K562 (cell line): ENCODE results near the gene PCNX3. TPM values are rescaled to one million over a fixed set of nuclear protein-coding genes. Genes with fewer than 3 reads are reported as not detected.

ENCODE experiments used
- BCLAF1 ChIP-seq, 2 experiments: fragments of 450-650 bp in 1 of 2; IDR thresholded peaks; 2 replicates each; pipeline ENCODE4 v1.6.1; 2011 to 2017; ENCODE audit warnings: low read depth in 2 of 2, antibody characterized with exemption in 1 of 2, borderline replicate concordance in 1 of 2, low read length in 1 of 2, mild to moderate bottlenecking in 1 of 2, mixed read lengths in 1 of 2; ENCODE audit not compliant: control insufficient read depth in 1 of 2
- E2F8 ChIP-seq: fragments of 450-650 bp; IDR thresholded peaks from 2 replicates; pipeline ENCODE4 v1.7.1; 2018; ENCODE audit warnings: mild to moderate bottlenecking, low read depth; ENCODE audit not compliant: partially characterized antibody
- FOSL1 ChIP-seq: fragments of 200-800 bp; sonication (Bioruptor generic); conservative IDR thresholded peaks from 2 replicates; pipeline ENCODE4 v1.6.1; 2016; ENCODE audit warnings: missing genetic modification characterization, missing compliant biosample characterization
- HEY1 ChIP-seq: fragments of 250-450 bp; sonication (Bioruptor Pico); IDR thresholded peaks from 2 replicates; pipeline ENCODE4 v1.5.0; 2020; ENCODE audit warnings: mild to moderate bottlenecking, moderate library complexity, borderline replicate concordance
- MAX ChIP-seq: sonication (generic); formaldehyde crosslinking; IDR thresholded peaks from 2 replicates; pipeline ENCODE4 v1.9.0; 2022; ENCODE audit warnings: mild to moderate bottlenecking, missing genetic modification reagents
- NCOR1 ChIP-seq: fragments of 450-650 bp; IDR thresholded peaks from 2 replicates; pipeline ENCODE4 v1.6.1; 2016; ENCODE audit warnings: mild to moderate bottlenecking, moderate library complexity
- POLR2AphosphoS2 ChIP-seq: IDR thresholded peaks from 2 replicates; pipeline ENCODE4 v1.6.1; 2012; ENCODE audit warnings: low read length, improper control_type of control experiment
- POLR2H ChIP-seq: IDR thresholded peaks from 2 replicates; pipeline ENCODE4 v1.6.1; 2016; ENCODE audit warnings: missing genetic modification characterization, low read depth, mild to moderate bottlenecking, control low read depth, missing compliant biosample characterization, moderate library complexity
- POLR3G ChIP-seq: IDR thresholded peaks from 2 replicates; pipeline ENCODE4 v1.6.1; 2011; ENCODE audit not compliant: insufficient read length, insufficient replicate concordance; ENCODE audit errors: extremely low read depth
- RBM22 ChIP-seq: fragments of 200-400 bp; formaldehyde crosslinking; IDR thresholded peaks from 2 replicates; pipeline ENCODE4 v1.6.1; 2018; ENCODE audit warnings: low read length, low read depth; ENCODE audit not compliant: poor library complexity, severe bottlenecking
- RBM25 ChIP-seq: fragments of 200-400 bp; formaldehyde crosslinking; IDR thresholded peaks from 2 replicates; pipeline ENCODE4 v1.6.1; 2018; ENCODE audit warnings: low read length, low read depth, moderate library complexity; ENCODE audit not compliant: severe bottlenecking
- SMARCC2 ChIP-seq: fragments of 450-650 bp; IDR thresholded peaks from 2 replicates; pipeline ENCODE4 v1.6.1; 2017; ENCODE audit warnings: antibody characterized with exemption, moderate library complexity, mild to moderate bottlenecking, low read depth
- SNIP1 ChIP-seq: fragments of 450-650 bp; IDR thresholded peaks from 2 replicates; pipeline ENCODE4 v1.7.1; 2017; ENCODE audit warnings: low read depth, mild to moderate bottlenecking
- STAG1 ChIP-seq: sonication (generic); formaldehyde crosslinking; IDR thresholded peaks from 2 replicates; pipeline ENCODE4 v1.5.0; 2020; ENCODE audit warnings: missing genetic modification reagents, borderline replicate concordance
- SUPT5H ChIP-seq: fragments of 450-650 bp; IDR thresholded peaks from 2 replicates; pipeline ENCODE4 v1.6.1; 2016
- ZBTB9 ChIP-seq: fragments of 450-650 bp; formaldehyde crosslinking; IDR thresholded peaks from 2 replicates; pipeline ENCODE4 v1.4.0; 2020; ENCODE audit warnings: mild to moderate bottlenecking, moderate library complexity
- ZNF165 ChIP-seq: fragments of 250-450 bp; sonication (Bioruptor Pico); IDR thresholded peaks from 2 replicates; pipeline ENCODE4 v1.4.0; 2020; ENCODE audit warnings: borderline replicate concordance
- ZNF431 ChIP-seq: sonication (generic); formaldehyde crosslinking; IDR thresholded peaks from 2 replicates; pipeline ENCODE4 v1.8.0; 2022; ENCODE audit warnings: mild to moderate bottlenecking, missing genetic modification reagents
- polyA plus RNA-seq, 8 experiments: library from polyadenylated mRNA; depleted of rRNA in 4 of 8; stranded (reverse) in 5 of 8; unstranded in 3 of 8; fragments of >200 nt; fragmentation: Nextera tagmentation in 2 of 8; fragmentation: Illumina TruSeq in 1 of 8; extraction: Ambion mirVana in 2 of 8; extraction: Trizol in 1 of 8; gene quantifications; 2 replicates each; pipeline versions ENCODE4 v1.2.1 to v1.2.3, GENCODE V29; 2011 to 2014; ENCODE audit warnings: inconsistent platforms in 1 of 8, missing spikeins in 1 of 8
- total RNA-seq, 7 experiments: library from RNA; depleted of rRNA in 6 of 7; stranded (reverse); fragments of >200 nt in 6 of 7; fragmentation: Illumina TruSeq in 2 of 7; extraction: Trizol in 2 of 7; gene quantifications; 2 replicates each; pipeline versions ENCODE4 v1.2.1 to v1.2.3, GENCODE V29; 2011 to 2021; ENCODE audit warnings: low replicate concordance in 1 of 7
- TF ChIP-seq, protein P1 (sequence below): fragments of 450-650 bp; IDR thresholded peaks from one replicate; pipeline ENCODE4 v1.6.1; 2018; ENCODE audit warnings: mild to moderate bottlenecking, moderate library complexity; ENCODE audit not compliant: partially characterized antibody

PCNX3 gene
- total and polyA plus RNA-seq, 9 of the 15 experiments (the other 6 are each of a cell fraction or from before 2014, with no cell fraction given) = 0.11 to 47.8 (median 12.8) TPM

- TF ChIP-seq RBM25 (peak; percentile 94), NCOR1 (no peak), ZBTB9 (CRISPR knock-in tag) (peak; percentile 80; the same call in 1 of the 2 replicates), POLR3G (no peak), SUPT5H (peak; percentile 77), FOSL1 (tag) (no peak), POLR2H (no peak), ZNF165 (CRISPR knock-in tag) (no peak), SNIP1 (no peak), SMARCC2 (no peak), POLR2AphosphoS2 (no peak), MAX (CRISPR knock-in tag) (no peak), HEY1 (CRISPR knock-in tag) (no peak), STAG1 (no peak), ZNF431 (CRISPR knock-in tag) (no peak), RBM22 (no peak), E2F8 (peak; percentile 89), BCLAF1 (IDR thresholded peaks at IDR 0.05; ENCODE audit: borderline replicate concordance in 1 of 2, control insufficient read depth in 1 of 2, low read depth in 2 of 2, low read length in 1 of 2) (no peak)
- TF ChIP-seq, protein P1, sequence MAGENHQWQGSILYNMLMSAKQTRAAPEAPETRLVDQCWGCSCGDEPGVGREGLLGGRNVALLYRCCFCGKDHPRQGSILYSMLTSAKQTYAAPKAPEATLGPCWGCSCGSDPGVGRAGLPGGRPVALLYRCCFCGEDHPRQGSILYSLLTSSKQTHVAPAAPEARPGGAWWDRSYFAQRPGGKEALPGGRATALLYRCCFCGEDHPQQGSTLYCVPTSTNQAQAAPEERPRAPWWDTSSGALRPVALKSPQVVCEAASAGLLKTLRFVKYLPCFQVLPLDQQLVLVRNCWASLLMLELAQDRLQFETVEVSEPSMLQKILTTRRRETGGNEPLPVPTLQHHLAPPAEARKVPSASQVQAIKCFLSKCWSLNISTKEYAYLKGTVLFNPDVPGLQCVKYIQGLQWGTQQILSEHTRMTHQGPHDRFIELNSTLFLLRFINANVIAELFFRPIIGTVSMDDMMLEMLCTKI = no peak
Observed at GRCh38 chr11:65615229-65615949, at the start of gene PCNX3 (continued).
